HG02571 (cell line): ENCODE results near the gene C17orf67.
A peak's percentile ranks its signal among the peaks of the same experiment; 100 is the strongest.

Experiments used
- ATAC-seq: cut with Tn5 transposase; IDR thresholded peaks from one replicate; pipeline ENCODE4 v1.9.1; 2021; ENCODE audit warnings: mild to moderate bottlenecking, moderate library complexity; ENCODE audit not compliant: unreplicated experiment

Gene C17orf67

GRCh38 chr17:56834380-56835263 is 902 bp upstream of the C17orf67 start:
- peak; percentile 28 for ATAC-seq

- ATAC-seq = peak; percentile 44
Observed at GRCh38 chr17:56833057-56833808, 487 bp downstream of the C17orf67 start.

GRCh38 chr17:56832446-56832845 is 1.3 kb downstream of the C17orf67 start:
- ATAC-seq = no peak

- ATAC-seq = no peak
Observed at GRCh38 chr17:56831369-56832095, 2.2 kb downstream of the C17orf67 start.

GRCh38 chr17:56830726-56831368 is 2.9 kb downstream of the C17orf67 start:
- ATAC-seq = no peak

GRCh38 chr17:56826611-56827414 is 6.9 kb downstream of the C17orf67 start:
- ATAC-seq = no peak

- ATAC-seq = no peak
Observed at GRCh38 chr17:56824503-56824902, 9.2 kb downstream of the C17orf67 start.

- ATAC-seq = no peak
Observed at GRCh38 chr17:56823848-56824247, 9.9 kb downstream of the C17orf67 start.

- ATAC-seq = no peak
Observed at GRCh38 chr17:56822725-56823124, 11.0 kb downstream of the C17orf67 start.

- ATAC-seq = no peak
Observed at GRCh38 chr17:56821847-56822534, 11.7 kb downstream of the C17orf67 start.

GRCh38 chr17:56820207-56820606 is 13.5 kb downstream of the C17orf67 start:
- ATAC-seq = no peak

- no peak for ATAC-seq
Observed at GRCh38 chr17:56819431-56820145, 14.1 kb downstream of the C17orf67 start.

GRCh38 chr17:56819030-56819429 is 14.7 kb downstream of the C17orf67 start:
- ATAC-seq = no peak

GRCh38 chr17:56817066-56817465 is 16.7 kb downstream of the C17orf67 start:
- ATAC-seq = no peak

GRCh38 chr17:56815711-56816110 is 18.0 kb downstream of the C17orf67 start:
- ATAC-seq = no peak

- no peak for ATAC-seq
Observed at GRCh38 chr17:56812901-56813388, 20.8 kb downstream of the C17orf67 start.

GRCh38 chr17:56810891-56811775 is 22.6 kb downstream of the C17orf67 start:
- ATAC-seq = no peak

- no peak for ATAC-seq
Observed at GRCh38 chr17:56810343-56810742, 23.4 kb downstream of the C17orf67 start.
